ENCODE data around the gene CNTN5. TPM values are rescaled to one million over a fixed set of nuclear protein-coding genes. Genes with fewer than 3 reads are reported as not detected.
"Not testable (repeated sequence)": the region's sequence is repeated elsewhere in the genome, so short reads cannot be mapped to it uniquely, and the experiment has no call there.

The CNTN5 gene
- total RNA-seq, 2 donors from 2014 or later = not detected

DNA sequence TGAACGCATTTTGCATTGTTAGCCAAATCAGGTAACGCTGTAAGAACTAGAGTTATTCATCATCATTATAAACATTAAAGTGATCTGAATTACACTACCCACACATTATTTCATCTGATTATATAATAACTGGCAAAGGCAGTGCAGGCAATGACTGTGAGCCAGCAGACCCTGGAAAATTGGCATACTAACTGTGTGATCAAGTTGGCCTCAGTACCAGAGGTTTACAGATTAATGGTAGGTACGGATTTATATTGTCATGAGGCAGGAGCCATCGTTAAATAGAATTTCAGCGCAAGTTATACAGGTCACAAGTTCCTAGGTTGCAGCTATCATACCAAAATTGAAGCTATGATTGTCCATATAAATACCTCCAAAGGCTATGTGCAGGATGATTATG is 225.4 kb downstream of the CNTN5 start:
- Mint-ChIP-seq H3K4me3 (no peak overlapping the region), H3K27ac (no peak overlapping the region), H3K9me3 (peaks cover 0 to 1% of the 10 kb centered on the region in 2 donors), H3K27me3 (ENCODE audit: low read depth) (no peaks in the 10 kb centered on the region), H3K36me3 (ENCODE audit: insufficient read depth in 2 of 2) (no peaks in the 10 kb centered on the region), H3K4me1 (ENCODE audit: low read depth) (no peaks in the 10 kb centered on the region)
- DNase-seq (no peak), ATAC-seq (replicated peaks in 1 of 2) (no peak)

GRCh38 chr11:99256614-99257013 is 235.9 kb downstream of the CNTN5 start:
- H3K27ac Mint-ChIP-seq = no peak overlapping the region
- DNase-seq = no peak
- H3K4me3 Mint-ChIP-seq = no peak overlapping the region
- H3K27me3 Mint-ChIP-seq (ENCODE audit: low read depth) = no peaks in the 10 kb centered on the region
- no peaks in the 10 kb centered on the region for H3K4me1 Mint-ChIP-seq (ENCODE audit: low read depth)
- peaks cover 2 to 5% of the 10 kb centered on the region in 2 donors for H3K9me3 Mint-ChIP-seq
- H3K36me3 Mint-ChIP-seq (ENCODE audit: insufficient read depth in 2 of 2) = no peaks in the 10 kb centered on the region
- ATAC-seq (replicated peaks in 1 of 2) = no peak

DNA sequence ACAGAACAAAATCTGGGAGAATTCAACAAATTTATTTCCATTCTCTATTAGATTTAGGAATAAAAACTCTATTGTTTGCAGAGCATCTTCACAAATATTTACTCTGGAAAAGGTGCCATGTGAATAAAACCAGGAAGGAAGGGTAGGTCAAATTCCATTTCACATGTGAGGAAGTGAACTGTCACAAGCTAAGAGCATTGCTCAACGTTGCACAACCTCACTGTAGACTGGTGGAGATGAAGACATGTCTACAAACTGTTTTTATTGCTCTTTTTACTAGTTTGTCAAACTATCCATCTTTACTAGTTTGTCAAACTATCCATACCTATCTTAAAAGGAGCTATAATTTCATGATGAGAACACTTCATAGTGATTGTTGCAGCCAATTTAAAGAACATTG is 236.4 kb downstream of the CNTN5 start:
- Mint-ChIP-seq H3K9me3 (peaks cover 0 to 2% of the 10 kb centered on the region in 2 donors), H3K27me3 (ENCODE audit: low read depth) (no peaks in the 10 kb centered on the region), H3K27ac (no peak overlapping the region), H3K4me1 (ENCODE audit: low read depth) (no peaks in the 10 kb centered on the region), H3K4me3 (no peak overlapping the region), H3K36me3 (ENCODE audit: insufficient read depth in 2 of 2) (no peaks in the 10 kb centered on the region)
- ATAC-seq (replicated peaks in 1 of 2) (no peak), DNase-seq (no peak)

DNA sequence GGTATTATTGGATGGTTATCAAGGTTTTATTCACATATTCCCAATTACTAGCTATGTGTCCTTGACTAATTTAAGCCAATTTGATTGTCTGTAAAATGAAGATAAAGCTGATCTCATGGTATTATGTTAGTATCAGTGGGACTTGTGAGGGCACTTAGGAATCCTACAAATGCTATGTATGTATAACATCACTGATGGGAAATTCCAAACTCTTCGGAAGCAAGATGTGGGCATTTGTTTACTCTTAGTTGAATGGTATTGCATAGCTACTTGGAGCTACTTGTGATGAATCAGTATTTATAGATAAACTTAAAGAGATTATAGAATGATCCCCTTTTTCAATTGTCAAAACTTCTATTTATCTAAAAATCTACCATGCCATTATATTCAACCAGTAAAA is 239.9 kb downstream of the CNTN5 start:
- ATAC-seq (replicated peaks in 1 of 2) (no peak), DNase-seq (no peak)
- no peaks in the 10 kb centered on the region for H3K9me3 Mint-ChIP-seq
- H3K27ac Mint-ChIP-seq = no peak overlapping the region
- no peak overlapping the region for H3K4me3 Mint-ChIP-seq
- no peaks in the 10 kb centered on the region for H3K4me1 Mint-ChIP-seq (ENCODE audit: low read depth)
- H3K27me3 Mint-ChIP-seq (ENCODE audit: low read depth) = no peaks in the 10 kb centered on the region
- H3K36me3 Mint-ChIP-seq (ENCODE audit: insufficient read depth in 2 of 2) = no peaks in the 10 kb centered on the region

GRCh38 chr11:99268886-99269285 is 248.1 kb downstream of the CNTN5 start:
- Mint-ChIP-seq H3K27ac (no peak overlapping the region), H3K27me3 (ENCODE audit: low read depth) (no peaks in the 10 kb centered on the region), H3K4me1 (ENCODE audit: low read depth) (no peaks in the 10 kb centered on the region), H3K36me3 (ENCODE audit: insufficient read depth in 2 of 2) (no peaks in the 10 kb centered on the region), H3K4me3 (no peak overlapping the region), H3K9me3 (peaks cover 1 to 5% of the 10 kb centered on the region in 2 donors)
- ATAC-seq (replicated peaks in 1 of 2) (no peak), DNase-seq (no peak)

GRCh38 chr11:99271527-99271926 is 250.8 kb downstream of the CNTN5 start:
- Mint-ChIP-seq H3K4me1 (ENCODE audit: low read depth) (no peaks in the 10 kb centered on the region), H3K27me3 (ENCODE audit: low read depth) (no peaks in the 10 kb centered on the region), H3K27ac (no peak overlapping the region), H3K36me3 (ENCODE audit: insufficient read depth in 2 of 2) (no peaks in the 10 kb centered on the region), H3K9me3 (peaks cover 0 to 7% of the 10 kb centered on the region in 2 donors), H3K4me3 (no peak overlapping the region)
- no peak for ATAC-seq (replicated peaks in 1 of 2)
- no peak for DNase-seq

DNA sequence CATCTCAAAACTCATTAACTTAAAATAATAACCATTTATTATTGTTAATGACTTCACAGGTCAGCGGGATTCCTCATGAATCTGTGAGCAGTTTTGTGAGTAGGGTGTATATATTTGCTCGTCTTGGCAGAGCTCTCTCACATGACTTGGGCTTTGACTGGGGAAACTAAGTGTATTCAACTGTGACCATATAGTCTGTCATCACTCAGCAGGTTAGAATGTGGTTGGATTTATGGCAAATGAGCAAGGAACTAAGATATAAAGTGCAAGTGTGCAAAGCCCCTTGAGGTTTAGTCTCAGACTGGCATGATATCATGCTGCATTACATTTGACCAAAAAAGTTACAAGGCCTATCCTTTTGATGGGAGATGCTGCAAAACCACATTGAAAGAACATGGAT is 254.8 kb downstream of the CNTN5 start:
- Mint-ChIP-seq H3K27ac (no peak overlapping the region), H3K27me3 (ENCODE audit: low read depth) (no peaks in the 10 kb centered on the region), H3K9me3 (peaks cover 6 to 7% of the 10 kb centered on the region in 2 donors), H3K4me3 (no peak overlapping the region), H3K4me1 (ENCODE audit: low read depth) (no peaks in the 10 kb centered on the region), H3K36me3 (ENCODE audit: insufficient read depth in 2 of 2) (no peaks in the 10 kb centered on the region)
- ATAC-seq (replicated peaks in 1 of 2) (no peak), DNase-seq (no peak)

DNA sequence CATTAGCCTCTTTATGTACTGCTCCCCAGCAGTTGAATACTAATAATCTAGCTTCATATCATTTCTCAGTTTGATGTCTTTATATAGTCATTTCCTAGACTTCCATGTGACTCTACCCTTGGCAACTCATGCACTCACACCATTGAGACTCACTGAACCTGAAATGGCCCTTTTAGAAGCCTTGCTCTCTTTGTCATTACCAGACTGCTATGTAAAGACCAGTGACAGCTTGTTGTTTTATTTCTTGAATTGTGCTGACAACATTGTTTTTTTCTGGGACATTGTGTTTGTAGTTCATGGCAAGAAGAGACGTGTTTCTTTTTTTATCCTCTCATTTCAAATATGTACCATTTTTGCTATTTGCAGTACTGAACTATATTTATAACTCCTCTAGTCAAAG is 256.5 kb downstream of the CNTN5 start:
- ATAC-seq (replicated peaks in 1 of 2) = no peak
- Mint-ChIP-seq H3K27me3 (ENCODE audit: low read depth) (no peaks in the 10 kb centered on the region), H3K9me3 (peaks cover 7 to 9% of the 10 kb centered on the region in 2 donors), H3K27ac (no peak overlapping the region), H3K4me1 (ENCODE audit: low read depth) (no peaks in the 10 kb centered on the region), H3K36me3 (ENCODE audit: insufficient read depth in 2 of 2) (no peaks in the 10 kb centered on the region), H3K4me3 (no peak overlapping the region)
- DNase-seq = no peak

GRCh38 chr11:99279266-99279665 is 258.5 kb downstream of the CNTN5 start:
- no peaks in the 10 kb centered on the region for H3K4me1 Mint-ChIP-seq (ENCODE audit: low read depth)
- H3K27ac Mint-ChIP-seq = no peak overlapping the region
- DNase-seq (no peak), ATAC-seq (replicated peaks in 1 of 2) (no peak)
- no peak overlapping the region for H3K4me3 Mint-ChIP-seq
- H3K27me3 Mint-ChIP-seq (ENCODE audit: low read depth) = no peaks in the 10 kb centered on the region
- H3K36me3 Mint-ChIP-seq (ENCODE audit: insufficient read depth in 2 of 2) = no peaks in the 10 kb centered on the region
- peaks cover 7 to 10% of the 10 kb centered on the region in 2 donors for H3K9me3 Mint-ChIP-seq

GRCh38 chr11:99281331-99281730 is 260.6 kb downstream of the CNTN5 start:
- H3K36me3 Mint-ChIP-seq (ENCODE audit: insufficient read depth in 2 of 2) = no peaks in the 10 kb centered on the region
- H3K9me3 Mint-ChIP-seq = peaks cover 7 to 12% of the 10 kb centered on the region in 2 donors
- no peaks in the 10 kb centered on the region for H3K4me1 Mint-ChIP-seq (ENCODE audit: low read depth)
- ATAC-seq (replicated peaks in 1 of 2) (no peak), DNase-seq (no peak)
- H3K4me3 Mint-ChIP-seq = no peak overlapping the region
- H3K27me3 Mint-ChIP-seq (ENCODE audit: low read depth) = no peaks in the 10 kb centered on the region
- no peak overlapping the region for H3K27ac Mint-ChIP-seq

DNA sequence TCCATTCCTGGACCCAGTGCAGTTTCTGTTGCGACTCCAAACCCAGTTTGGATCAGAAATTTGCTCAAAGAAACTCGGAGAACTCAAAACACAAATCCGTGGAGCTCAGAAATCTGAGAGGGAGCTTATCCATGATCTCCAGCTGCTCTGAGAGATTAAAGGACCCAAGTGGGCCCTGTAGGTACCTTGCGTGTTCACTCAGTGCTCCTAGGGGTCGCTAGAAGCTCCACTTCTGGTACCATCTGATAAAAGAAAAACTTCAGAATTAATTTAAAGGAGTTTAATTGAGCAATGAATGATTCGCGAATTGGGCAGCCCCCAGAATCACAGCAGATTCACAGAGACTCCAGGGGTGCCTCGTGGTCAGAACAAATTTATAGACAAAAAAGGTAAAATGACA is 277.2 kb downstream of the CNTN5 start:
- not testable (repeated sequence) for H3K27me3 Mint-ChIP-seq (ENCODE audit: low read depth); DNase-seq; H3K9me3 Mint-ChIP-seq; H3K4me1 Mint-ChIP-seq (ENCODE audit: low read depth); ATAC-seq (replicated peaks in 1 of 2); H3K36me3 Mint-ChIP-seq (ENCODE audit: insufficient read depth in 2 of 2); H3K27ac Mint-ChIP-seq; H3K4me3 Mint-ChIP-seq

GRCh38 chr11:99307510-99308088 is 286.9 kb downstream of the CNTN5 start:
- H3K27ac Mint-ChIP-seq = no peak overlapping the region
- no peaks in the 10 kb centered on the region for H3K4me1 Mint-ChIP-seq (ENCODE audit: low read depth)
- no peaks in the 10 kb centered on the region for H3K27me3 Mint-ChIP-seq (ENCODE audit: low read depth)
- H3K4me3 Mint-ChIP-seq = no peak overlapping the region
- no peak for DNase-seq
- ATAC-seq (replicated peaks in 1 of 2) = no peak
- H3K9me3 Mint-ChIP-seq = peaks cover 3% of the 10 kb centered on the region in 2 donors
- H3K36me3 Mint-ChIP-seq (ENCODE audit: insufficient read depth in 2 of 2) = no peaks in the 10 kb centered on the region

DNA sequence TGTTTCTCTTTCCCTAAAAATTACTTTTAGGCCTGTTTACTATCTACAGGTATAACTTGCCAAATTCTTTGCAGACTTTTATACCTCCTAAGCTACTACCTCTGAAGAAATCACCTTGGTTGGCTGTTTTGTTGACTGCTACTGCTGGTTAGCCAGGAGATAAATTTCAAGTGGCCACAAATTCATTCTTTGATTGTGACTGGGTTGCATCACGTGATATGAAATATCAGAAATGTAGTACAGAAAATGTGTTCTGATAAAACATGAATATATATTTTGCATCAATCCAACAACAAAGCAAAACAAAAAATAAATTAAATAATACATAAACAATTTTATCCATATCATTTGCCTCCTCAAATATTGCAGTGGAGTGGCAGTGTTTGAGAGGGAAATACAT is 291.1 kb downstream of the CNTN5 start:
- no peak for ATAC-seq (replicated peaks in 1 of 2)
- Mint-ChIP-seq H3K36me3 (ENCODE audit: insufficient read depth in 2 of 2) (no peaks in the 10 kb centered on the region), H3K4me3 (no peak overlapping the region), H3K9me3 (peaks cover 9% of the 10 kb centered on the region in 2 donors), H3K4me1 (ENCODE audit: low read depth) (no peaks in the 10 kb centered on the region), H3K27me3 (ENCODE audit: low read depth) (no peaks in the 10 kb centered on the region), H3K27ac (no peak overlapping the region)
- no peak for DNase-seq

- H3K4me1 Mint-ChIP-seq (ENCODE audit: low read depth) = no peaks in the 10 kb centered on the region
- DNase-seq = no peak
- no peak overlapping the region for H3K4me3 Mint-ChIP-seq
- H3K27me3 Mint-ChIP-seq (ENCODE audit: low read depth) = no peaks in the 10 kb centered on the region
- no peaks in the 10 kb centered on the region for H3K36me3 Mint-ChIP-seq (ENCODE audit: insufficient read depth in 2 of 2)
- no peak for ATAC-seq (replicated peaks in 1 of 2)
- peaks cover 15 to 17% of the 10 kb centered on the region in 2 donors for H3K9me3 Mint-ChIP-seq
- no peak overlapping the region for H3K27ac Mint-ChIP-seq
Observed at GRCh38 chr11:99316776-99317520, 296.2 kb downstream of the CNTN5 start.
